WI38 (cell line): Measurements from ENCODE around the gene FXYD5.

Experiments used
- H3K4me3 ChIP-seq: 2 replicates; pipeline ENCODE4 v1.5.1; 2011; ENCODE audit warnings: low read depth, mild to moderate bottlenecking, control low read depth, low read length
- CTCF ChIP-seq: IDR thresholded peaks from 2 replicates; pipeline ENCODE4 v1.5.1; 2012; ENCODE audit warnings: low read depth, mild to moderate bottlenecking, control low read depth, low read length

FXYD5 gene

DNA sequence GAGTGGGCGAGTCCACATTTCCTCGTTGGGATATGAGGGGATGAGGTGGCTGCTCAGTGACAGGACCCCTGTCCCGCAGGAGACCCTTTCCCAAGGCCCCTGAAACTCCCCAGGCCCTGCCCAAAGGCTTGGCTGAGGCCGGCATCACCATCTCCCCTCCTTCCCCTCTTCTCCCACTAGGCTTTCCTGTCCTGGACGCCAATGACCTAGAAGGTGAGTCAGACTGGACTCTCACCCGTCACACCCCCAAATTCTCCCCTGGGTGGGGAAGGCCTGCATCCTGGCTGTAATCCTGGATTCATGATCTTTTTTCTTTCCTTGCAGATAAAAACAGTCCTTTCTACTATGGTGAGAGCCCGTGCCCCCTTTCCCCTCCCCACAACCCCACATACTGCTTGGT, 33.6 kb upstream of the FXYD5 start:
- H3K4me3 ChIP-seq = no peak overlapping the region
- no peak for TF ChIP-seq CTCF

DNA sequence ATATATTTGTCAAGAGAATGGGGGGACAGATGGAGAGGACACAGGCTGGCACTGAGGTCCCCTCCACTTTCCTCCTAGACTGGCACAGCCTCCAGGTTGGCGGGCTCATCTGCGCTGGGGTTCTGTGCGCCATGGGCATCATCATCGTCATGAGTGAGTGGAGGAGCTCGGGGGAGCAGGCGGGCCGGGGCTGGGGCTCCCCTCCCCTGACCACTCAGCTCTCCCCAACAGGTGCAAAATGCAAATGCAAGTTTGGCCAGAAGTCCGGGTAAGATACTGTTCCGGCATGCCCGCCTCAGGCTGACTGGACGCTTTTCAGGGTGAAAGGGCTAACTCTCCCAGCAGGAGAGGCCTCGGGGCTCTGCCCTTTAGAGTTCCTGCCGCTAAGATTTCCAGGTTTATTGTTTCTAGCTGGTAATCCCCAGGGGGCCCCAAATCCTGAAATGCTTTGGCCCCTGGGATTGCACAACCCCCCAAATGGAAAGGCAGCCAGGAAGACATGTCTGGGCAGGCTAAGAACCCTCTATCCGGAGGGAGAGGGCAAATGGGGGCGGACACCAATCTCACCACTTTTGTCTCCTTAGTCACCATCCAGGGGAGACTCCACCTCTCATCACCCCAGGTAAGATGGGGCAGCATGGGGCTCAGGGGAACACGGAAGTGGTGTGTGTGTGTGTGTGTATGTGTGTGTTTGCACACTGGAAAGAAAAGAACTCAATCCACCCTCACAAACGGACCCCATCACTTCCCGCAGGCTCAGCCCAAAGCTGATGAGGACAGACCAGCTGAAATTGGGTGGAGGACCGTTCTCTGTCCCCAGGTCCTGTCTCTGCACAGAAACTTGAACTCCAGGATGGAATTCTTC, 31.6 kb upstream of the FXYD5 start:
- TF ChIP-seq CTCF = no peak
- no peak overlapping the region for H3K4me3 ChIP-seq

- no peak for TF ChIP-seq CTCF
Observed at GRCh38 chr19:35123573-35123972, 31.0 kb upstream of the FXYD5 start.

GRCh38 chr19:35124098-35125060, 30.2 kb upstream of the FXYD5 start:
- no peak for TF ChIP-seq CTCF
- peak overlapping the region; percentile 60 for H3K4me3 ChIP-seq

More at GRCh38 chr19:35123573-35123972, 31.0 kb upstream of the FXYD5 start:
- no peak overlapping the region for H3K4me3 ChIP-seq

DNA sequence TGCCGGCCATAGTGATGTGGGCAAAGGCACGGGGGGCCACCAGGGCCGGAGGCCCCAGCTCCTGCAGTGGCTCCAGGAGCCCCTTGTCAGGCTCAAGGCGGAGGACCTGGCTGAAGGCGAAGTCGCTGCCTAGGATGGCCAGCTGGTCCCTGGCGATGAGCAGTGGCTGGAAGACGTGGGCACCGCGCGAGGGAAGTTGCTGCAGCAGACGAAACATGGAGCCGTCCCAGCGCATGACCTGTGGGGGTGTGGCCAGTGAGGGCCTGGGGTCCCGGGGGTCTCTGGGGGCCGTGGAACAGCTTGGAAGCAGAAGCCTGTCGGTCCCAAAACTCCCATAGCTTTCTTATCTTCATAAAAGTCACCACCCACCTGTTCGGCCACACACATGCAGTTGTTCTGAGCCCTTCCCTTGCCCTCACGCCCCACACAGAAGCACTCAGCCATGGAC, 29.2 kb upstream of the FXYD5 start:
- no peak for TF ChIP-seq CTCF
- no peak overlapping the region for H3K4me3 ChIP-seq

GRCh38 chr19:35125749-35126623, 28.5 kb upstream of the FXYD5 start:
- TF ChIP-seq CTCF = no peak
- H3K4me3 ChIP-seq = no peak overlapping the region
